Measurements from ENCODE around the gene CTTN. TPM values are rescaled to one million over a fixed set of nuclear protein-coding genes. Genes with fewer than 3 reads are reported as not detected.

Gene CTTN
- total and polyA plus RNA-seq, 9 of the 15 experiments (the other 6 are each of a cell fraction or from before 2014, with no cell fraction given) = 9.9 to 158 (median 99.7) TPM

DNA sequence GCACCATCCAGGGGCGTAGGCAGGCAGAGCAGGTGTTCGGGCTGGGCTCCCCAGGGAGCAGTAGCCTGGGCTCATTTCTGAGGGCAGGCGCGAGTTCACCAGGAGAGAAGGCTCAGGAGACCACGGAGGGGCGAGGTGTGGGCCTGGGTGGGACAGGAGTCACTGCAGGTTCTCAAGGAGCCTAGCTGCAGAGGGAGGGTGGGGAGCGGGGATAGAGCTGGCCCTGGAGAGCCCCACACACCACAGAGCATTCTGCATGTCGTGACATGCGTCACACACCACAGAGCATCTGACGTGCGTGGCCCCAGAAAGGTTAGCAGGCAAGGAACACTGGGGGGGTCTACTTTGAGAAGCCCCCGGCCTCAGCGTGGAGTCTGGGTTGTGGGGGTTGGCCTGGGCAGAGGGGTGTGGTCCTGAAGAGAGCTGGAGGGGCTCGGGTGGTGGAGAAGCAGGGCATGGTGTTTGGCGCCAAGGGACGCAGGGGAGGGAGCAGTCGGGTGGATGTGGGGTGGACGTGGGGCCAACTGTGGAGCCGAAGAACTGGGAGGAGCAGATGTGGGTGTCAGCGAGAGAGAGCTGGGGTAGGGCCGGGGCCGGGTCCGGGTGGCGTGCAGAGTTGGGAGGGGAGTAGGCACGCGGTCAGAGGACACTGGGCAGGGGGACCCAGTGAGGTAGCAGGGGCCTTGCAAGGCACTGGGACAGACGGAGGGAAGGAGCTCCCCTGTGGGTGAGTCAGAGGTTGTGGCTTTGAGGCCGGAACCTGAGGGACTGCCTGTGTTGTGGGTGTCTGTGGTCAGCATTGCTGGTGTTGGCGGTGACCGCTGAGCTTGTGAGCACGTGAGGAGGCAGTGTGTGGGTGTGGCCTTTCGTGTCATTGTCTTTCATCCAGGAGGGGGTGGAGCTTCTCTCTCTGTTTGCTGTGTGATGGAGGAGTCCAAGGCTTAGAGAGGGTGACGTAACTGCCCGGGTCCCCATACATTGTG is 25.5 kb downstream of the CTTN start (continued):
- 0 out of 2 replicates have a peak, but pooled peaks have one; percentile 12 for TF ChIP-seq REST (IDR thresholded peaks at IDR 0.05; ENCODE audit: borderline replicate concordance)
- TF ChIP-seq REST (CRISPR knock-in tag; IDR thresholded peaks at IDR 0.05; ENCODE audit: low read depth) = no peak
- TF ChIP-seq ELF1 (tag; IDR thresholded peaks at IDR 0.05) = no peak

Data from K562 (cell line).